Astrocyte (in vitro differentiated cells and primary cell): ENCODE measurements around the gene LRRC7.

Experiments
- EZH2 ChIP-seq: IDR thresholded peaks from 2 replicates; pipeline ENCODE4 v1.6.1; 2012; ENCODE audit warnings: mild to moderate bottlenecking, low read length, inconsistent platforms; ENCODE audit not compliant: insufficient read depth
- TF ChIP-seq, protein P1 (sequence below): IDR thresholded peaks from 2 replicates; pipeline ENCODE4 v1.5.1; 2011; ENCODE audit warnings: low read depth, mild to moderate bottlenecking, inconsistent platforms, low read length, moderate library complexity; ENCODE audit not compliant: insufficient read depth

DNA sequence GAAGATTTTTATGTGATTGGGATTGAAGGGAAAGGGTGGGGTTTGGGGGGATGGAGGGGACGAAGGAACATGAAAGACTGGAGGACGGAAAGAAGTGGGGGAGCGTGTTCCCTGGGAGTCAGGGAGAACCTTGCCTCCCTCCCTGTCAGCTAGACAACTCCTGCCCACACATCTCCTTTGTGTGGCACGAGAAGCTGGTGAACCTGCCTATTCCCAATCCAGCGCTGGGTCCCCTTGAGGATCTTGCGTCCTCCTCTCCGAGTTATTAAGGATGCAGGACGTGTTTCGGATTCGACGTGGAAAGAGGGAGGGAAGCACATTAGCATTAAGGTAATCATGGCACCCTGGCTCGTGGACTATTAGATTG lies 1.4 kb downstream of the LRRC7 start:
- TF ChIP-seq, protein P1, sequence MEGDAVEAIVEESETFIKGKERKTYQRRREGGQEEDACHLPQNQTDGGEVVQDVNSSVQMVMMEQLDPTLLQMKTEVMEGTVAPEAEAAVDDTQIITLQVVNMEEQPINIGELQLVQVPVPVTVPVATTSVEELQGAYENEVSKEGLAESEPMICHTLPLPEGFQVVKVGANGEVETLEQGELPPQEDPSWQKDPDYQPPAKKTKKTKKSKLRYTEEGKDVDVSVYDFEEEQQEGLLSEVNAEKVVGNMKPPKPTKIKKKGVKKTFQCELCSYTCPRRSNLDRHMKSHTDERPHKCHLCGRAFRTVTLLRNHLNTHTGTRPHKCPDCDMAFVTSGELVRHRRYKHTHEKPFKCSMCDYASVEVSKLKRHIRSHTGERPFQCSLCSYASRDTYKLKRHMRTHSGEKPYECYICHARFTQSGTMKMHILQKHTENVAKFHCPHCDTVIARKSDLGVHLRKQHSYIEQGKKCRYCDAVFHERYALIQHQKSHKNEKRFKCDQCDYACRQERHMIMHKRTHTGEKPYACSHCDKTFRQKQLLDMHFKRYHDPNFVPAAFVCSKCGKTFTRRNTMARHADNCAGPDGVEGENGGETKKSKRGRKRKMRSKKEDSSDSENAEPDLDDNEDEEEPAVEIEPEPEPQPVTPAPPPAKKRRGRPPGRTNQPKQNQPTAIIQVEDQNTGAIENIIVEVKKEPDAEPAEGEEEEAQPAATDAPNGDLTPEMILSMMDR = no peak
- peak; percentile 57 for TF ChIP-seq EZH2
